ES-I3 (cell line): Measurements from ENCODE around the gene FTH1.

ENCODE experiments used
- H3K36me3 ChIP-seq: 2 replicates; pipeline ENCODE4 v1.6.1; 2013; ENCODE audit warnings: mild to moderate bottlenecking, low read length, control low read depth, moderate library complexity; ENCODE audit not compliant: insufficient read depth
- H3K4me1 ChIP-seq: 2 replicates; pipeline ENCODE4 v1.6.1; 2013; ENCODE audit warnings: mild to moderate bottlenecking, control low read depth, low read length; ENCODE audit not compliant: insufficient read depth
- H3K9ac ChIP-seq: 2 replicates; pipeline ENCODE4 v1.6.1; 2013; ENCODE audit warnings: low read depth, mild to moderate bottlenecking, low read length, moderate library complexity
- H3K9me3 ChIP-seq: 2 replicates; pipeline ENCODE4 v1.6.1; 2013; ENCODE audit warnings: mild to moderate bottlenecking, low read length, moderate library complexity; ENCODE audit not compliant: control insufficient read depth, insufficient read depth

FTH1 gene

DNA sequence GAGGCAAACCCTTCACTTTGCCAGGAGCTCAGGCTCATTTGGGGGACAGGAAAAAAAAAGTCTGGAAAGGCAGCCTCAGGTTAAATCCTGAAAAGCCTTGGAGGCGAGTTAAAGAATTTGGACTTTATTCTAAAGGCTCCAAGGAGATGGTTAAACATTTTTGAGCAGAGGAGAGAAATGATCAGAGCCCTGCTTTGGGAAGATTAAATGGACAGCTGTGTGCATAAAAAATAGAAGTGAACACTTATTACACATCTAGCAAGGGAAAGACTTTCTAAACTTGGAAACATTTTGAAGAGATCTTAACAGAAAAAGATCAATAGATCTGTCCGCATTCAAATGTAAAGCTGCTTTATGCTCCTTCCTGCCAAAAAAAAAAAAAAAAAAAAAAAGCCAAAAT lies 41.7 kb downstream of the FTH1 start:
- Histone ChIP-seq H3K9ac (no peak overlapping the region), H3K36me3 (no peaks in the 10 kb centered on the region), H3K9me3 (no peaks in the 10 kb centered on the region), H3K4me1 (peaks cover 20% of the 10 kb centered on the region; the same call in 1 of the 2 replicates)

DNA sequence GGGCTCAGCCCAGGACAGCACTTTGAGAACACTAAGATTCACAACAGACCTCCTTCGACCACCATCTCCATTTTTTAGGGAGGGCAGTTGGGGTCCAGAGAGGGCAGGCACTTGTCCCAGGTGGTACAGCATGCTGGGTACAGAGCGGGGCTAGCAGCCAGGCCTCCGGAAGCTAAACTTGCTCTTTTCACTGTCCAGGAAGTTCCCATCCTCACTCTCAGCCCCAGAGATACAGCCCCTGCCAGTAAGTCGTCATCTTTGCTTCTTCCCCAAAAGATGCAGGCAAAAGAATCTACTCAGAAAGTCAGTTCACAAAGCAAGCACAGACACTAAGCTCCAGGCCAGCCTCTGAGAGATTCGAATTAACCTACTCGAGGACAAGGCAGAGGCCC lies 43.4 kb downstream of the FTH1 start:
- peaks cover 20% of the 10 kb centered on the region; the same call in 1 of the 2 replicates for H3K4me1 ChIP-seq
- H3K9ac ChIP-seq: no peak overlapping the region
- H3K9me3 ChIP-seq: no peaks in the 10 kb centered on the region
- H3K36me3 ChIP-seq: no peaks in the 10 kb centered on the region

- no peaks in the 10 kb centered on the region for H3K9me3 ChIP-seq
- no peak overlapping the region for H3K9ac ChIP-seq
- peaks cover 20% of the 10 kb centered on the region; the same call in 1 of the 2 replicates for H3K4me1 ChIP-seq
These were observed 44.0 kb downstream of the FTH1 start for GRCh38 chr11:61923166-61924063.

GRCh38 chr11:61922539-61922938 lies 44.9 kb downstream of the FTH1 start:
- H3K9ac ChIP-seq: no peak overlapping the region
- H3K36me3 ChIP-seq: no peaks in the 10 kb centered on the region
- no peaks in the 10 kb centered on the region for H3K9me3 ChIP-seq
- H3K4me1 ChIP-seq: peaks cover 25% of the 10 kb centered on the region

More at GRCh38 chr11:61923166-61924063, 44.0 kb downstream of the FTH1 start:
- H3K36me3 ChIP-seq: no peaks in the 10 kb centered on the region

- no peaks in the 10 kb centered on the region for H3K36me3 ChIP-seq
- H3K9me3 ChIP-seq: no peaks in the 10 kb centered on the region
- H3K9ac ChIP-seq: no peak overlapping the region
- peaks cover 25% of the 10 kb centered on the region for H3K4me1 ChIP-seq
These were observed 46.0 kb downstream of the FTH1 start for GRCh38 chr11:61921446-61921845.

- no peaks in the 10 kb centered on the region for H3K36me3 ChIP-seq
- no peaks in the 10 kb centered on the region for H3K9me3 ChIP-seq
- H3K9ac ChIP-seq: no peak overlapping the region
- peaks cover 27% of the 10 kb centered on the region for H3K4me1 ChIP-seq
These were observed 47.5 kb downstream of the FTH1 start for GRCh38 chr11:61919705-61920631.

DNA sequence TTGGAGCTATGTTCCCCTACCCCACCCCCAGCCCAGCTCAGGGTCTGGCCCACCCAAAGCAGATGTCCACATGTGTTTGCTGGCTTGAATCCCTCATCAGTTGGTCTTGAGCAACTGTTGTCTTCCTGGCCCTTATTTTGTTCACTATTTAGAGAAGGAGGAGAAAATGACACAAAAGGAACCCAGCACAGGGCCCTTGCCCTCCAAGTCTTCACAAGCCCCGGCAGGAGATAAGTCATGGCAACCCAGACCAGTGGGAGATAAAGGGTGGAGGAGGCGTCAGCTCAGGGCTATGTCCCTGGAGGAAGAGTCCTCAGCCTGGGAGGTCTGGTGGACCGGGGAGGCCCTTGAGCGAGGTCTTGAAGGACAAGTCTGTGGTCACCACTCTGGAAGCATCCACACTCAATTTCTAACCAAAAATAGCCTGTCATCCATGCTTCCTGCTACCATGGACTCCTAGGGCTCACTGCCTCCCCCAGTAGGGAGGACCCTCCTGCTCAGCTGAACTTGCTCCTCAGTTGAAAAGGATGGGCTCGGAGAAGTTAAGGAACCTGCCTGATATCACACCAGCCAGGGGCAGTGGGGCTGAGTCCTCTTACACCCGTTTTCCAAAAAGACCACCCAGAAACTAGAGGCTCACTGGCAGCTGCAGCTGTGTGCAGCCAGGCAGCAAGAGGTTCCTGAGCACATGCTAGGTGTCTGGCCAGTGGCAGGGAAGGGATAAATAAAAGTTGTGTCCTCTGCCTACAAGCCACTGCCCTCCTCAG lies 48.3 kb downstream of the FTH1 start:
- H3K9me3 ChIP-seq: no peaks in the 10 kb centered on the region
- H3K4me1 ChIP-seq: peaks cover 26% of the 10 kb centered on the region

DNA sequence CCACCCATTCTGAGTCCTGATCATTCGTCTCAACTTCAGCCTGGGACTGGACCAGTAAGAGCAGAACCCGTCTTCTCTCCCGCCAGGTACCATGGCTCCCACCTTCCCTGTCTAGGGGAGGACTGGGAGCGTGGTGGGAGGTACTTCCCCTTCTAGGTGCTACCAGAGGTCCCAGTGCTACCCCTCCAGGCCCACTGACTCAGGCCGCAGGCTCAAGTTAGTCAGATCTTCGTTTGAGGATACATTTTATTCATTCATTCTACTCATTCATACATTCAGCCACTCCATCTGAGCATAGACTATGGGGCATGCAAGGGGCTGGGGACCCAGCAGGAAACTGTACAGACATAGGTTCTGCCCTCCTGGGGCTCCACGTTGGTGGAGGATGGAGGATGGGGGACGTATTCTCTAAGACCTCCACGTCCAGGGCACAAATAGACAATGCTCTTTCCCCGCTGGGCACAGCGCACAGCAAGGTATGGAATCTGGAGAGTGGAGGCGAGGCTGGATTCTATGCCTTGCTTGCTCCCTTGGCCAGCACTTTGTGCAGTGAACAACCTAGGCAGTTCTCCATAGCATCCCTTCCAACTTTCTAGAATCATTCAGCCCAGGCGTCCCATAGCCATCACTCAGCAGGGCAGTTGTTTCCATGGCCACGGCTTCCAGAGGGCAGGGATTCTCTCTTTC lies 49.0 kb downstream of the FTH1 start:
- Histone ChIP-seq H3K4me1 (peaks cover 19% of the 10 kb centered on the region), H3K9ac (no peak overlapping the region), H3K36me3 (no peaks in the 10 kb centered on the region), H3K9me3 (no peaks in the 10 kb centered on the region)

More for the DNA sequence above, 48.3 kb downstream of the FTH1 start:
- H3K9ac ChIP-seq: no peak overlapping the region
- no peaks in the 10 kb centered on the region for H3K36me3 ChIP-seq

- Histone ChIP-seq H3K36me3 (no peaks in the 10 kb centered on the region), H3K4me1 (peaks cover 16% of the 10 kb centered on the region), H3K9ac (peak within 1 kb of the TSS; percentile 75), H3K9me3 (no peaks in the 10 kb centered on the region)
These were observed 49.9 kb downstream of the FTH1 start, which contains the start of gene RAB3IL1 for GRCh38 chr11:61917334-61918109. Gene RAB3IL1 (minus strand): TSS chr11:61917566. CDS start chr11:61917367, 199 bp downstream.

DNA sequence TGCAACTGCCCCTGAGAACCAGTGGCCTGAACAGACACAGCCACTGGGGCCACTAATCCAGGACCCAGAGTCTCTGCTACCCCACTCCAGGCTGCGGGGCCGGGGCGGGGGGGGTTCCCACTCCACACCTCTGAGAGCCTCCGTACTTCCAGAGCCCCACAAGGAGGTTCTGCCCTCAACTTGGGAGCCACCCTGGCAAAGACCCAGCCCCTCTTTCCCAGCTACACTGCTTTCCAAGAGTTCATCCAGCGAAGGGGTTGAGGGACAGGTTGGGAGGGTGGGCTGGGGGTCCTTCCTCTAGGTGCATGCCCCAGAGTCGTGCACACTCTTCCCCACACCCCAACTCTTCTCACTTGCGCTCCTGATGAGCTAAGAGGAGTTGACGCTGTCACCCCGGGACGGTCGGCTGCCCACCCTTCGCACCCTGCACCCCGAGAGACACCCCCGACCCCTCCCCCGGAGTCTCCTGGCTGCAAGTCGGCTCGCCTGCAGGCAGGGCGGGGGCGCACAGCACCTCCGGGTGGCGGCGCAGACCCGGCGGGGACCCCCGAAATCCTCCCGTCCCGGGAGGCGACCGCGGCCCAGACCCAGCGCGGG lies 50.6 kb downstream of the FTH1 start:
- H3K36me3 ChIP-seq: no peaks in the 10 kb centered on the region
- peak overlapping the region; percentile 75 for H3K9ac ChIP-seq
- no peaks in the 10 kb centered on the region for H3K9me3 ChIP-seq
- peaks cover 13% of the 10 kb centered on the region for H3K4me1 ChIP-seq

GRCh38 chr11:61914471-61915171 lies 52.8 kb downstream of the FTH1 start:
- Histone ChIP-seq H3K9ac (no peak overlapping the region), H3K4me1 (peaks cover 13% of the 10 kb centered on the region)

More at GRCh38 chr11:61914471-61915171, 52.8 kb downstream of the FTH1 start:
- H3K36me3 ChIP-seq: no peaks in the 10 kb centered on the region
- no peaks in the 10 kb centered on the region for H3K9me3 ChIP-seq
